ENCODE measurements around the gene MAP2K5.

Gene MAP2K5

DNA sequence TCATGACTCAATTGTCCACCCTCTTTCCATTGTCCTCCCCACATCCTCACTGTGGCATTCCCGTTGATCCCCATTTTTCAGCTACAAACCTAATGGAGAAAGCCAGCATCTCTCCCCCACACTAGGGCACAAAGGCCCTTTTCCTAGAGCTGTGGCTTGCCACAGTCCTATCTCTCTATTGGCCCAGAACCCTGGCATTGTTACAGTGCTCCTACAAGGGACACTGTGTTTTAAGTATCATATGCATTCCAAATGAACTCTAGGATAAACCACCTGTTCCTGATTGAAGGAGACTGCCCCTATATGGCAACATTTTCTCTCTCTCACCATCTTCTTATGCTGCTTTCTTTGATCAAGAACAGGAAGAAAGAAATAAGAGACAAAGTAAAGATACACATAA, 213.4 kb downstream of the MAP2K5 start:
- no peaks in the 10 kb centered on the region for H3K4me1 ChIP-seq (ENCODE audit: control insufficient read depth, insufficient read depth, low read length)
- H3K27me3 ChIP-seq (ENCODE audit: control insufficient read depth, insufficient read depth, low read length): no peaks in the 10 kb centered on the region

DNA sequence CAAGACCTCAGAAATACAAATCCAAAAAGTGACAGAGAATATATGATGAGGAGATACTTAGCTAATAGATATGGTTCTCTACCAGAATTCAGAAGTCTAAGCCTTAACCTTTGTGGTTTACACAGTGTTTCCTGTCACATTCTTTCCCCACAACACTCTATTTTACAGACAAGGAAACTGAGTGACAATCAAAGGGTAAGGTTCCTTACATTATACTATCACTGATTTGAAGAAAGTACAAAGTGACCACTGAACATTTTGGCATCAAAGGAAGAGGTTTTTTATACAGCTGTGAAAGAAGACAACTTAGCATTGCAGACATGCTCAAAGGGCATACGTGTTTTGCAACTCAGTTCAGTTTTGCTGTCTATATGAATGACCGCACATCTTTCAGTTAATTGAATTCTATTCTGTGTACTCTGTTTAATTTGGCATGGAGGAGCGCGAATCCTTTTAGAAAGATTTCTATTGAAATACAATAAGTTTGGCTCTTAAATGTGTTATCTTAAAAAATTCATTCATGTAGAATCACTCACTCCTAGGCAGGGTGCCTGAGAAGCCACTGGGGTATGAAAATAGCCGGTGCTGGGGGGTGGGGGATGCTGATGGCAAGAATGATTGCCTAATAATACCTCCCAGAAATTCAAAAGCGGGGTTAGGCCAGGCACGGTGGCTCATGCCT, 216.3 kb downstream of the MAP2K5 start:
- Histone ChIP-seq H3K9me3 (ENCODE audit: control insufficient read depth, insufficient read depth, low read length) (no peaks in the 10 kb centered on the region), H3K36me3 (ENCODE audit: control insufficient read depth, insufficient read depth, low read length) (no peaks in the 10 kb centered on the region), H3K27me3 (ENCODE audit: control insufficient read depth, insufficient read depth, low read length) (no peaks in the 10 kb centered on the region), H3K9ac (ENCODE audit: low read depth, low read length) (no peak overlapping the region), H3K27ac (ENCODE audit: low read depth, low read length) (no peak overlapping the region), H3K4me1 (ENCODE audit: control insufficient read depth, insufficient read depth, low read length) (no peaks in the 10 kb centered on the region), H3K4me3 (ENCODE audit: low read depth, low read length) (no peak overlapping the region)

More for the DNA sequence above, 213.4 kb downstream of the MAP2K5 start:
- H3K9ac ChIP-seq (ENCODE audit: low read depth, low read length): no peak overlapping the region
- no peak overlapping the region for H3K27ac ChIP-seq (ENCODE audit: low read depth, low read length)
- no peaks in the 10 kb centered on the region for H3K36me3 ChIP-seq (ENCODE audit: control insufficient read depth, insufficient read depth, low read length)
- H3K4me3 ChIP-seq (ENCODE audit: low read depth, low read length): no peak overlapping the region
- no peaks in the 10 kb centered on the region for H3K9me3 ChIP-seq (ENCODE audit: control insufficient read depth, insufficient read depth, low read length)

DNA sequence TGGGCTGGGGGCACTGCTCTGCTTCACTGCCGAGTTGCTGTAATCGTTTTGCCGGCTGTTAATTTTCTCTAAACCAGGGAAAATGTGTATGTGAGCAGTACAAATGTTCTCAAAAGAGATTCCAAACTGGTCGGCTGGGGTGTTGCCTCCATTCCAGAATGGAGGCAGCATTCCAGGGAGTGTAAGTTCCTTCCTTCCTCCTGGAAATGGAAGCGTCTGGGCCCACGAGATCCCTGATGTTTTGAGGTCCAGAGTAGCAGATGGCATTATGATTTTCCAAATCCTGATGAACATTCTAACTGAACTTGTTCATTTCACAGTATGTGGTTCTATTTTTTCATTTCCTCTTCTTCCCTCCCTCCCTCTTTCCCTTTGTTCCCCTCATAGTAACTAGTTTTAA, 218.4 kb downstream of the MAP2K5 start:
- Histone ChIP-seq H3K27me3 (ENCODE audit: control insufficient read depth, insufficient read depth, low read length) (no peaks in the 10 kb centered on the region), H3K27ac (ENCODE audit: low read depth, low read length) (no peak overlapping the region), H3K4me3 (ENCODE audit: low read depth, low read length) (no peak overlapping the region), H3K9ac (ENCODE audit: low read depth, low read length) (no peak overlapping the region), H3K36me3 (ENCODE audit: control insufficient read depth, insufficient read depth, low read length) (no peaks in the 10 kb centered on the region), H3K4me1 (ENCODE audit: control insufficient read depth, insufficient read depth, low read length) (peaks cover 2% of the 10 kb centered on the region), H3K9me3 (ENCODE audit: control insufficient read depth, insufficient read depth, low read length) (no peaks in the 10 kb centered on the region)

GRCh38 chr15:67761343-67761742, 218.8 kb downstream of the MAP2K5 start:
- no peaks in the 10 kb centered on the region for H3K36me3 ChIP-seq (ENCODE audit: control insufficient read depth, insufficient read depth, low read length)
- peaks cover 6% of the 10 kb centered on the region for H3K4me1 ChIP-seq (ENCODE audit: control insufficient read depth, insufficient read depth, low read length)
- H3K27ac ChIP-seq (ENCODE audit: low read depth, low read length): no peak overlapping the region
- no peak overlapping the region for H3K9ac ChIP-seq (ENCODE audit: low read depth, low read length)
- no peak overlapping the region for H3K4me3 ChIP-seq (ENCODE audit: low read depth, low read length)
- no peaks in the 10 kb centered on the region for H3K9me3 ChIP-seq (ENCODE audit: control insufficient read depth, insufficient read depth, low read length)
- no peaks in the 10 kb centered on the region for H3K27me3 ChIP-seq (ENCODE audit: control insufficient read depth, insufficient read depth, low read length)

DNA sequence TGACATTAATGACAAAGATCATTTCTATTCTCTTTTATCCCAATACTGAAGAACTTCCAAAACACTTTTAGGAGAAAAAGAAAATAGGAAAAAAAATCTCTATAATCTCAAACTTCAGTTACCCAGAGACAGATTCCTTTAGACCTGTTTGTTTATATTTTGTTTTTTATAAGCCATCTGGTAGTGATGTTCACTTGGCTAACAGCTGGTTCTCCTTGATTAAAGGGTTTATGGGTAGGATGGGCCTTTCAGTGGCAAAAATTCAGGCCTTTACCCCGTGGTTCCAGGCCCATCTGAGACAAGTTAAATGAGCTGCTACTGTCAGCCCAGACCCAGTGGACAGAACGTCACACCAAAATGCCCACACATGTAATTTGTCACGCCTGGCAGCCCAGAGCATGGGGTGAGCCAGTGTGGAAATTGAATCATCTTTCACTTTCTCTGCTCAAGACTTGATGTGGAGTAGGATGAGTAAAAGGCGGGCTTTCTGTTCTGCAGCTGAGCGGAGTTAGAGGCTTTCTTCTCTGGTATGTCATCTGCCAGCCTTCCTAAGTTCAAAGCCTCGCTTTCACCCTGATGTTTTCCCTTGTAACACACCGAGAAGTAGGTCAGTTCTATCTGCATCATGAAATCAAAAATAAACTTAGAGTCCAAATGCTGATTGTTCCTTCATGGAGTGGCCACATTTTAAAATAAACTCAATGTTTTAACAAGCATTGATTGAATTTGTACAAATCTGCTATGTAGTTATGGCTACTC, 220.3 kb downstream of the MAP2K5 start:
- Histone ChIP-seq H3K36me3 (ENCODE audit: control insufficient read depth, insufficient read depth, low read length) (no peaks in the 10 kb centered on the region), H3K4me3 (ENCODE audit: low read depth, low read length) (no peak overlapping the region), H3K27ac (ENCODE audit: low read depth, low read length) (no peak overlapping the region), H3K9me3 (ENCODE audit: control insufficient read depth, insufficient read depth, low read length) (no peaks in the 10 kb centered on the region), H3K9ac (ENCODE audit: low read depth, low read length) (no peak overlapping the region), H3K27me3 (ENCODE audit: control insufficient read depth, insufficient read depth, low read length) (no peaks in the 10 kb centered on the region), H3K4me1 (ENCODE audit: control insufficient read depth, insufficient read depth, low read length) (peaks cover 15% of the 10 kb centered on the region)

DNA sequence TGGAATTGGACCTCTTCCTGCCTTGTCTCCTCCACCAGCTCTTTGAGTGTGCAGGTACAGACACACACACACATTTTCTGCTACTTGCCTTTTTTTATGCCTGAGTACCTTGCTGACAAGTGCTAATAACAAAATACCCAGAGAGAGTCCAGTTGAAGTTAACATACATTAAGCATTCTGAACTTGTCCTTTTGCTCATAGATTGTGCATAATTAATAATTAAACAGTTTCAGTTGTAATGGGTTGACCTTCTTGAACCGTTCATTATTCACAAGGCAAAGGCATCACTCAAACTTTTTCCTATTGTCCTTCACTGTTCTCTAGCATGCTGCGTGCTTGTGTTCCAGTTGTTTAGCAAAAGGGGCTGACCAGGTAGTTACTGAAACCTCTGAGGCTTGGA, 223.2 kb downstream of the MAP2K5 start:
- Histone ChIP-seq H3K27ac (ENCODE audit: low read depth, low read length) (no peak overlapping the region), H3K9ac (ENCODE audit: low read depth, low read length) (no peak overlapping the region), H3K27me3 (ENCODE audit: control insufficient read depth, insufficient read depth, low read length) (no peaks in the 10 kb centered on the region), H3K36me3 (ENCODE audit: control insufficient read depth, insufficient read depth, low read length) (no peaks in the 10 kb centered on the region), H3K4me1 (ENCODE audit: control insufficient read depth, insufficient read depth, low read length) (peaks cover 38% of the 10 kb centered on the region), H3K9me3 (ENCODE audit: control insufficient read depth, insufficient read depth, low read length) (no peaks in the 10 kb centered on the region), H3K4me3 (ENCODE audit: low read depth, low read length) (no peak overlapping the region)

GRCh38 chr15:67766968-67767367, 224.5 kb downstream of the MAP2K5 start:
- Histone ChIP-seq H3K27me3 (ENCODE audit: control insufficient read depth, insufficient read depth, low read length) (no peaks in the 10 kb centered on the region), H3K4me3 (ENCODE audit: low read depth, low read length) (no peak overlapping the region), H3K27ac (ENCODE audit: low read depth, low read length) (no peak overlapping the region), H3K9me3 (ENCODE audit: control insufficient read depth, insufficient read depth, low read length) (no peaks in the 10 kb centered on the region), H3K36me3 (ENCODE audit: control insufficient read depth, insufficient read depth, low read length) (no peaks in the 10 kb centered on the region), H3K4me1 (ENCODE audit: control insufficient read depth, insufficient read depth, low read length) (peaks cover 51% of the 10 kb centered on the region), H3K9ac (ENCODE audit: low read depth, low read length) (no peak overlapping the region)

DNA sequence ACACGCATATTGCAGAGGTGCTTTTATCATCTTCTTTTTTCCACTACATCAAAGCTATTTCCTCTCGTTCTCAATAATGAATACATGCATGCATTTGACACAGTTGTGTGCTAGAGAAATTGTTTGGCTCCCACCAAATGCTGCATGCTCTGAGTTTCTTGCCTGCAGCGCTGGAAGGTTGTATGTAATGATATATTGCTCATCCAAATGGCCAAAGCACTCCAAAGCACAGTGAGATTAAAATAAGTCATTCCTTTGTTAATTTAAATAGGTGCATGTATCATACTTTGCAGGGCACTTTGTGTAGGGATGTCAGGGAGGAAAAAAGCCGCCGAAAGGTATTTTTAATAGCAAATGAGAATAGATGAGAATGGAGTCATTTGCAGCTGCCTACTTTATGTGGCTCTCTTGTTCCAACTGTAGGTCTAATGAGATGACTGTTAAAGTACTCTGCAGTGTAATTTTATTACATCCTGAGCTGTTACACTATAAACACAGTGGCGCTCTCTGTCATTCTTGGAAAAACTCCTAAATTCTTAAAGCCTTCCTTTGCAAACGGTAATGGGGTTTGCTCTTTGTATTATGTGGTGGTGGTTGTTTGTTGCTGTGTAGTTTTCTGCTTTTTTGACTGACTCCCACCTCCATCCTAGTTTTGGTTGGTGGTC, 225.9 kb downstream of the MAP2K5 start:
- peaks cover 63% of the 10 kb centered on the region for H3K4me1 ChIP-seq (ENCODE audit: control insufficient read depth, insufficient read depth, low read length)
- no peak overlapping the region for H3K9ac ChIP-seq (ENCODE audit: low read depth, low read length)
- H3K36me3 ChIP-seq (ENCODE audit: control insufficient read depth, insufficient read depth, low read length): no peaks in the 10 kb centered on the region
- H3K27me3 ChIP-seq (ENCODE audit: control insufficient read depth, insufficient read depth, low read length): no peaks in the 10 kb centered on the region
- H3K27ac ChIP-seq (ENCODE audit: low read depth, low read length): no peak overlapping the region
- H3K4me3 ChIP-seq (ENCODE audit: low read depth, low read length): no peak overlapping the region
- no peaks in the 10 kb centered on the region for H3K9me3 ChIP-seq (ENCODE audit: control insufficient read depth, insufficient read depth, low read length)

GRCh38 chr15:67769497-67770357, 227.2 kb downstream of the MAP2K5 start:
- Histone ChIP-seq H3K9ac (ENCODE audit: low read depth, low read length) (no peak overlapping the region), H3K27me3 (ENCODE audit: control insufficient read depth, insufficient read depth, low read length) (no peaks in the 10 kb centered on the region), H3K4me1 (ENCODE audit: control insufficient read depth, insufficient read depth, low read length) (peaks cover 71% of the 10 kb centered on the region), H3K27ac (ENCODE audit: low read depth, low read length) (no peak overlapping the region), H3K36me3 (ENCODE audit: control insufficient read depth, insufficient read depth, low read length) (no peaks in the 10 kb centered on the region), H3K9me3 (ENCODE audit: control insufficient read depth, insufficient read depth, low read length) (no peaks in the 10 kb centered on the region), H3K4me3 (ENCODE audit: low read depth, low read length) (no peak overlapping the region)

- no peak overlapping the region for H3K4me3 ChIP-seq (ENCODE audit: low read depth, low read length)
- no peak overlapping the region for H3K9ac ChIP-seq (ENCODE audit: low read depth, low read length)
- no peaks in the 10 kb centered on the region for H3K36me3 ChIP-seq (ENCODE audit: control insufficient read depth, insufficient read depth, low read length)
- peaks cover 71% of the 10 kb centered on the region for H3K4me1 ChIP-seq (ENCODE audit: control insufficient read depth, insufficient read depth, low read length)
- H3K9me3 ChIP-seq (ENCODE audit: control insufficient read depth, insufficient read depth, low read length): no peaks in the 10 kb centered on the region
- no peaks in the 10 kb centered on the region for H3K27me3 ChIP-seq (ENCODE audit: control insufficient read depth, insufficient read depth, low read length)
- H3K27ac ChIP-seq (ENCODE audit: low read depth, low read length): no peak overlapping the region
Observed at GRCh38 chr15:67770358-67770628, 227.8 kb downstream of the MAP2K5 start.

Measured in HUES48 (cell line).